GM23338 (cell line): ENCODE data around the gene PARP8. TPM values are rescaled to one million over a fixed set of nuclear protein-coding genes. Genes with fewer than 3 reads are reported as not detected.

Source experiments
- ATAC-seq: fragments of 200-7000 bp; cut with Tn5 transposase; 3 replicates; pipeline ENCODE4 v1.9.1; 2020
- DNase-seq: peaks from one replicate; pipeline ENCODE4 v3.0.0-alpha.2; 2015; ENCODE audit warnings: low spot score
- H2AFZ ChIP-seq: fragments of 200-600 bp; sonication (generic); 2 replicates; pipeline ENCODE4 v1.8.0; 2016; ENCODE audit warnings: antibody characterized with exemption, mild to moderate bottlenecking, moderate library complexity
- H3F3A ChIP-seq: fragments of 200-600 bp; sonication (generic); replicated peaks from 2 replicates; pipeline ENCODE4 v1.8.0; 2017; ENCODE audit warnings: antibody characterized with exemption, mixed run types, low read depth
- H3K27ac ChIP-seq: fragments of 200-600 bp; sonication (generic); 2 replicates; pipeline ENCODE4 v1.6.1; 2016; ENCODE audit warnings: low read depth
- H3K27me3 ChIP-seq: fragments of 200-600 bp; sonication (generic); 2 replicates; pipeline ENCODE4 v1.8.0; 2016; ENCODE audit warnings: mild to moderate bottlenecking, mixed run types, moderate library complexity; ENCODE audit not compliant: insufficient read depth
- H3K36me3 ChIP-seq: fragments of 200-600 bp; sonication (generic); 2 replicates; pipeline ENCODE4 v1.8.0; 2016; ENCODE audit warnings: mild to moderate bottlenecking; ENCODE audit not compliant: insufficient read depth
- H3K4me1 ChIP-seq: fragments of 200-600 bp; sonication (generic); 2 replicates; pipeline ENCODE4 v1.8.0; 2016; ENCODE audit warnings: mild to moderate bottlenecking, moderate library complexity; ENCODE audit not compliant: insufficient read depth
- H3K4me2 ChIP-seq: fragments of 200-600 bp; sonication (generic); 2 replicates; pipeline ENCODE4 v1.7.1; 2017; ENCODE audit warnings: mixed run types
- H3K4me3 ChIP-seq: fragments of 200-600 bp; sonication (generic); 2 replicates; pipeline ENCODE4 v1.6.1; 2016; ENCODE audit warnings: mixed run types
- H3K79me2 ChIP-seq: fragments of 200-600 bp; sonication (generic); replicated peaks from 2 replicates; pipeline ENCODE4 v1.8.0; 2017; ENCODE audit warnings: mild to moderate bottlenecking; ENCODE audit not compliant: insufficient read depth
- H3K9me2 ChIP-seq: fragments of 200-600 bp; sonication (generic); 2 replicates; pipeline ENCODE4 v1.8.0; 2017; ENCODE audit not compliant: insufficient read depth
- H4K20me1 ChIP-seq: fragments of 200-600 bp; sonication (generic); replicated peaks from 2 replicates; pipeline ENCODE4 v1.8.0; 2017; ENCODE audit warnings: mild to moderate bottlenecking; ENCODE audit not compliant: insufficient read depth
- H3K27ac Mint-ChIP-seq: 2 replicates; pipeline ENCODE4 v1.8.0; 2020; ENCODE audit warnings: inconsistent platforms, mild to moderate bottlenecking, moderate library complexity, mixed read lengths
- H3K27me3 Mint-ChIP-seq: 3 replicates; pipeline ENCODE4 v1.8.0; 2022; ENCODE audit warnings: low read depth, mild to moderate bottlenecking, moderate library complexity, mixed read lengths, inconsistent platforms; ENCODE audit not compliant: insufficient read depth, poor library complexity
- H3K36me3 Mint-ChIP-seq: 3 replicates; pipeline ENCODE4 v1.8.0; 2021; ENCODE audit warnings: low read depth, mild to moderate bottlenecking, inconsistent platforms, moderate library complexity, mixed read lengths
- H3K4me1 Mint-ChIP-seq: 3 replicates; pipeline ENCODE4 v1.8.0; 2020; ENCODE audit warnings: mild to moderate bottlenecking, inconsistent platforms, mixed read lengths
- H3K4me3 Mint-ChIP-seq: 3 replicates; pipeline ENCODE4 v1.8.0; 2021; ENCODE audit warnings: moderate library complexity, mild to moderate bottlenecking, inconsistent platforms, mixed read lengths
- H3K9me3 Mint-ChIP-seq: 3 replicates; pipeline ENCODE4 v1.8.0; 2020; ENCODE audit warnings: moderate library complexity, mild to moderate bottlenecking, inconsistent platforms, mixed read lengths
- CREB1 ChIP-seq: fragments of 250-450 bp; sonication (Bioruptor Pico); IDR thresholded peaks from 2 replicates; pipeline ENCODE4 v1.5.0; 2020; ENCODE audit warnings: low read depth, mild to moderate bottlenecking, moderate library complexity
- CTCF ChIP-seq, 2 experiments: fragments of 200-600 bp in 1 of 2; sonication (generic) in 1 of 2; conservative IDR thresholded peaks; 2 replicates each; pipeline versions ENCODE4 v1.5.1 to v1.6.1; 2016 to 2017; ENCODE audit warnings: antibody characterized with exemption in 2 of 2, low read depth in 2 of 2, mild to moderate bottlenecking in 2 of 2, moderate library complexity in 1 of 2
- ETS1 ChIP-seq: IDR thresholded peaks from 2 replicates; pipeline ENCODE4 v1.6.1; 2016; ENCODE audit warnings: antibody characterized with exemption
- EZH2phosphoT487 ChIP-seq: fragments of 200-600 bp; sonication (generic); IDR thresholded peaks from one replicate; pipeline ENCODE4 v1.8.1; 2018; ENCODE audit warnings: antibody characterized with exemption; ENCODE audit not compliant: unreplicated experiment
- JUNB ChIP-seq: IDR thresholded peaks from one replicate; pipeline ENCODE4 v1.6.1; 2016; ENCODE audit warnings: antibody characterized with exemption; ENCODE audit not compliant: unreplicated experiment
- NANOG ChIP-seq: IDR thresholded peaks from 2 replicates; pipeline ENCODE4 v1.6.1; 2016; ENCODE audit warnings: antibody characterized with exemption, borderline replicate concordance
- REST ChIP-seq: IDR thresholded peaks from one replicate; pipeline ENCODE4 v1.6.1; 2018; ENCODE audit warnings: antibody characterized with exemption; ENCODE audit not compliant: unreplicated experiment
- STAT1 ChIP-seq: IDR thresholded peaks from one replicate; pipeline ENCODE4 v1.6.1; 2016; ENCODE audit warnings: antibody characterized with exemption; ENCODE audit not compliant: unreplicated experiment
- ZNF331 ChIP-seq: fragments of 250-450 bp; sonication (Bioruptor Pico); IDR thresholded peaks from 2 replicates; pipeline ENCODE4 v1.5.0; 2020; ENCODE audit warnings: low read depth, mild to moderate bottlenecking, moderate library complexity
- polyA plus RNA-seq: library from polyadenylated mRNA; unstranded; fragments of >200 nt; fragmentation: Nextera tagmentation; extraction: Ambion mirVana; gene quantifications from 2 replicates; pipeline ENCODE4 v1.2.1, GENCODE V29; 2016
- total RNA-seq: library from RNA; depleted of rRNA; stranded (reverse); fragments of >200 nt; shearing (Covaris generic); gene quantifications from 2 replicates; pipeline ENCODE4 v1.2.3, GENCODE V29; 2014

Gene PARP8
- total and polyA plus RNA-seq, 2 experiments from 2014 or later, result 13.0 to 25.0 TPM

- no peak for TF ChIP-seq REST
Measured at GRCh38 chr5:50727845-50728244, 61.4 kb downstream of the PARP8 start (continued).

GRCh38 chr5:50730336-50730735, 63.9 kb downstream of the PARP8 start:
- H3K27ac Mint-ChIP-seq, result peak overlapping the region; percentile 64; the same call in 1 of the 2 replicates
- Histone ChIP-seq H3K4me2 (no peak overlapping the region), H3K79me2 (peaks cover 98% of the 10 kb centered on the region)

GRCh38 chr5:50730841-50731240, 64.4 kb downstream of the PARP8 start:
- H3K27me3 ChIP-seq, result no peaks in the 10 kb centered on the region
- peaks cover 19% of the 10 kb centered on the region for H3K4me1 ChIP-seq
- ATAC-seq (no peak), DNase-seq (no peak)
- no peaks in the 10 kb centered on the region for H3F3A ChIP-seq
- H3K4me1 Mint-ChIP-seq, result peaks cover 40% of the 10 kb centered on the region
- no peaks in the 10 kb centered on the region for H3K36me3 Mint-ChIP-seq
- H3K4me2 ChIP-seq, result no peak overlapping the region
- H3K9me2 ChIP-seq, result no peaks in the 10 kb centered on the region
- peaks cover 97% of the 10 kb centered on the region for H3K79me2 ChIP-seq
- H3K36me3 ChIP-seq, result no peaks in the 10 kb centered on the region
- H3K27ac Mint-ChIP-seq, result peak overlapping the region; percentile 2; the same call in 1 of the 2 replicates
- H2AFZ ChIP-seq, result no peak overlapping the region
- H3K9me3 Mint-ChIP-seq, result no peaks in the 10 kb centered on the region
- no peak overlapping the region for H3K27ac ChIP-seq
- no peak overlapping the region for H3K4me3 ChIP-seq
- peaks cover 2% of the 10 kb centered on the region for H3K27me3 Mint-ChIP-seq
- H3K4me3 Mint-ChIP-seq, result no peak overlapping the region
- no peaks in the 10 kb centered on the region; the same call in 1 of the 2 replicates for H4K20me1 ChIP-seq
- TF ChIP-seq REST (no peak), STAT1 (no peak), NANOG (no peak), ETS1 (no peak), EZH2phosphoT487 (no peak), ZNF331 (CRISPR knock-in tag) (no peak), JUNB (no peak), CREB1 (CRISPR knock-in tag) (no peak)

More at GRCh38 chr5:50730336-50730735, 63.9 kb downstream of the PARP8 start:
- H3K4me1 ChIP-seq, result peaks cover 14% of the 10 kb centered on the region
- Mint-ChIP-seq H3K9me3 (no peaks in the 10 kb centered on the region), H3K4me3 (no peak overlapping the region), H3K36me3 (no peaks in the 10 kb centered on the region), H3K27me3 (peaks cover 2% of the 10 kb centered on the region), H3K4me1 (peaks cover 37% of the 10 kb centered on the region)
- H3F3A ChIP-seq, result no peaks in the 10 kb centered on the region
- H3K9me2 ChIP-seq, result no peaks in the 10 kb centered on the region
- no peaks in the 10 kb centered on the region for H3K36me3 ChIP-seq
- H3K4me3 ChIP-seq, result no peak overlapping the region
- no peak for TF ChIP-seq NANOG
- peak in 1 of 2 experiments; percentile 21; a peak in 2 of 4 replicates for TF ChIP-seq CTCF (conservative IDR thresholded peaks at IDR 0.05; ENCODE audit: low read depth in 2 of 2)
- no peaks in the 10 kb centered on the region; the same call in 1 of the 2 replicates for H4K20me1 ChIP-seq
- H3K27me3 ChIP-seq, result no peaks in the 10 kb centered on the region
- ATAC-seq (peak; percentile 57; the same call in 2 of the 3 replicates), DNase-seq (peak; percentile 65)
- H3K27ac ChIP-seq, result no peak overlapping the region
- no peak overlapping the region for H2AFZ ChIP-seq
